ENCODE measurements around the gene MADD.

MADD gene

DNA sequence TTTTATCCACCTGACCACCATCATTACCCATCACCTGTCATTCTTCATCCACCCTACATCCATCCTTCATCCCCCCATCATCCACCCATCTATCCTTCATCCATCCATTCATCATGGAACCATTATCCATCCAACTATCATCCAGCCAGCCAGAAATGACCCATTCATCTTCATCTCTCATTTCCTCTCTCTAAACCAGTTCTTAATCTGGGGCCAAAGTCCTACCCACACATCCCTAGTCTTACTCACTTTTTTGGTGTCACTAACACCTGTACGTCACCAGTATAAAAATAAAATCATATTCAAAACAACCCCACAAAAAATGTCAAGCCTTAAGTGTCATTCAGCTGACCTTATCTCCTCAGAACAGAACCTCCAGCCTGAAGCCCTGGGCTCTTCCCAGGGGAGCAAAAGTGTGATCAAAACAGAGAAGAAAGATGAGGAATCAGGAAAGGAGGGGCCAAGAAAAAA is 96.1 kb downstream of the MADD start:
- DNase-seq (ENCODE audit: low read depth in 1 of 2, low spot score in 1 of 2): no peak

DNA sequence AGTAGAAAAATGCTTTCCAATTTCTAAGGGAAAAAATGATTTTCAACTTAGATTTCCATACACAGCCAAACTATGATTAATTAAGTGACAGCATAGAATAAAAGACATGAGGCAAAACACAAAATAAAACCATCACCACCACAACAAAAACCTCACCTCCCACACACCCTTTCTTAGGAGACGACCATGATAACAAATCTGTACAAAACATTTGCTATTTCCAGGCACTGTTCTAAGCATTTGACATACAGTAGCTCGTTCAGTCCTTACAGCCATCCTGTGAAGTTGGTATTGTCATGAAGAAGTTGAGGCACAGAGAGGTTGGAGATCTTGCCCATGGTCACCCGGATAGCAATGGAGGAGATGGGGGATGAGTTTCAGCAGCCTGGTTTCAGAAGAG is 99.7 kb downstream of the MADD start:
- no peaks in the 10 kb centered on the region for H3K27me3 ChIP-seq (ENCODE audit: insufficient read depth, poor library complexity, severe bottlenecking)
- H3K4me3 ChIP-seq (replicated peaks; ENCODE audit: insufficient read depth, low read length): no peak overlapping the region
- TF ChIP-seq GABPA (IDR thresholded peaks at IDR 0.05; ENCODE audit: low read depth) (no peak), SPI1 (IDR thresholded peaks at IDR 0.05; ENCODE audit: borderline replicate concordance, low read depth) (no peak), CTCF (IDR thresholded peaks at IDR 0.05; ENCODE audit: insufficient read depth, low read length) (no peak), POLR2AphosphoS5 (IDR thresholded peaks at IDR 0.05; ENCODE audit: low read depth) (no peak), REST (IDR thresholded peaks at IDR 0.05; ENCODE audit: insufficient replicate concordance, low read depth) (no peak)
- DNase-seq (ENCODE audit: low read depth in 1 of 2, low spot score in 1 of 2): no peak
- H3K27ac ChIP-seq (replicated peaks): no peak overlapping the region

More for the DNA sequence above, 96.1 kb downstream of the MADD start:
- Histone ChIP-seq H3K27ac (replicated peaks) (no peak overlapping the region), H3K4me3 (replicated peaks; ENCODE audit: insufficient read depth, low read length) (no peak overlapping the region), H3K27me3 (ENCODE audit: insufficient read depth, poor library complexity, severe bottlenecking) (no peaks in the 10 kb centered on the region)
- TF ChIP-seq SPI1 (IDR thresholded peaks at IDR 0.05; ENCODE audit: borderline replicate concordance, low read depth) (no peak), POLR2AphosphoS5 (IDR thresholded peaks at IDR 0.05; ENCODE audit: low read depth) (peak; percentile 57), REST (IDR thresholded peaks at IDR 0.05; ENCODE audit: insufficient replicate concordance, low read depth) (no peak)

- no peak for DNase-seq (ENCODE audit: low read depth in 1 of 2, low spot score in 1 of 2)
- Histone ChIP-seq H3K27me3 (ENCODE audit: insufficient read depth, poor library complexity, severe bottlenecking) (no peaks in the 10 kb centered on the region), H3K4me3 (replicated peaks; ENCODE audit: insufficient read depth, low read length) (no peak overlapping the region), H3K27ac (replicated peaks) (no peak overlapping the region)
- TF ChIP-seq CTCF (IDR thresholded peaks at IDR 0.05; ENCODE audit: insufficient read depth, low read length) (no peak), POLR2AphosphoS5 (IDR thresholded peaks at IDR 0.05; ENCODE audit: low read depth) (no peak), REST (IDR thresholded peaks at IDR 0.05; ENCODE audit: insufficient replicate concordance, low read depth) (no peak)
These were observed 102.5 kb downstream of the MADD start for GRCh38 chr11:47372422-47372821.
